ENCODE data around the gene MED15. TPM values are rescaled to one million over a fixed set of nuclear protein-coding genes. Genes with fewer than 3 reads are reported as not detected.

The MED15 gene
- total RNA-seq, 4 donors from 2014 or later: 37.5 to 69.4 (median 52.7) TPM

DNA sequence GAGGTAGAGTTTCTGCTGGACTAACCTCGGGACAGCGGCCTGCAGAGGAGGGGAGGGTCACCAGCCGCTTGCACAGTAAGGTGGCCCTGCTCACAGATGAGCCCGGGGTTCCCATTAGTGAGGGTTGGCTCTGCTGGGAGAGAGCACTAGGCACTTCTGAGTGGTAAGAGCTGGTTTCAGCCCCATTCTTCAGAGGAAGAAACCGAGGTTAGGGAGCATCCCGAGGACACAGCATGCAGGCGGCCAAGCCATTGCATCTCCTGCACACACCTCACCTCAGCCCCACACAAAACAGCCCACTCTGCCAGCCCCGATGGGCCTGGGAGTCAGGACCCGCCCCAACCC is 99.3 kb downstream of the MED15 start:
- TF ChIP-seq POLR2A (IDR thresholded peaks at IDR 0.05): no peak
- no peak for TF ChIP-seq CTCF (IDR thresholded peaks at IDR 0.05 in 4 of 5, conservative IDR thresholded peaks at IDR 0.05 in 1 of 5)
- ATAC-seq: no peak
- intact Hi-C loops (cut with DNase I; ENCODE audit: low total_unique reads): loop anchor here (2.0 kb wide), 1 partner anchor 90 kb away; no protein-coding TSS in a partner anchor

DNA sequence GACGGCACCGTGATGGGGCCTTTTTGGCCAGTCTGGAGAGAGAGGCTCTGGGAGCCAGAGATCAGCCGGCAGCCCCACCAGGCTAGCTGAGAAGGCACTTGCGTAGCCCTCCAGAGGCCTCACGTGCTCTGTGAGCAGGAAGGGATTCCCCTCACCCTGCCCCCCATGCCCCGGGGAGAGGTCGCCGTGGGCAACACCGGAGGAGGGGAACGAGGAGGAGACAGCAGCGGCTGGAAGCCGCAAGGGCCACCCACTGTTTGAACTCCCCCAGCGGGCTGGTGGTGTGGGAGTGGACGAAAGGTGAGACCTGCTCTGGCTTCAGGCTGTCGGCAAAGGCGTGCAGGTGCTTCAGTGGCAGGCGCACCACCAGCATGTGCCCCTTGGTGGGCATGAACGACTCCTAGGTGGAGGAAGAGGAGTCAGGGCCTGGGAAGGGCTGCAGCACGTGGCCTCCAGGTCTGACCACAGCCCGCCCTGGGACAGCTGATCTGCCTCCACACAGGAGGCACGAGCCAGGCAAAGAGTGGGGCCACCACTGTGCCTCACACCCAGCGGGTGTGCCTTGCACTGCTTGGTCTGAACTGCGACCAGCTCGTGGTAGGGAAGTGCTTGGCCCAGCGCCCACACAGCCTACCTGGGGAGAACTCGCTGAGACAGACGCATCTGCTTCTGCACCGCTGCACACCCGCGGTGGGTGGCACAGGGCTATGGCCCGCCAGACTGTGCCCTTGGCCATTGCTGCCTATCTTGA is 99.9 kb downstream of the MED15 start:
- no peak overlapping the region for H3K4me3 ChIP-seq
- DNase-seq: no peak
- in situ Hi-C loops (cut with MboI; ENCODE audit: low sequenced_read_pairs in 4 of 4) (no loop called here), intact Hi-C loops (cut with DNase I; ENCODE audit: low total_unique reads) (loop anchor here (2.0 kb wide), 1 partner anchor 89 kb away; no protein-coding TSS in a partner anchor)
- ATAC-seq: no peak
- H3K36me3 ChIP-seq: no peaks in the 10 kb centered on the region
- H3K9me3 ChIP-seq: no peaks in the 10 kb centered on the region
- H3K27ac ChIP-seq: no peak overlapping the region
- TF ChIP-seq CTCF (IDR thresholded peaks at IDR 0.05 in 4 of 5, conservative IDR thresholded peaks at IDR 0.05 in 1 of 5) (no peak), POLR2A (IDR thresholded peaks at IDR 0.05) (no peak)
- H3K27me3 ChIP-seq: no peaks in the 10 kb centered on the region
- no peaks in the 10 kb centered on the region for H3K4me1 ChIP-seq

More for the DNA sequence above, 99.3 kb downstream of the MED15 start:
- Histone ChIP-seq H3K36me3 (no peaks in the 10 kb centered on the region), H3K4me1 (no peaks in the 10 kb centered on the region), H3K4me3 (no peak overlapping the region), H3K27me3 (no peaks in the 10 kb centered on the region), H3K27ac (no peak overlapping the region), H3K9me3 (no peaks in the 10 kb centered on the region)
- in situ Hi-C loops (cut with MboI; ENCODE audit: low sequenced_read_pairs in 4 of 4): no loop called here
- no peak for DNase-seq

- Histone ChIP-seq H3K4me1 (no peaks in the 10 kb centered on the region), H3K4me3 (no peak overlapping the region), H3K27ac (no peak overlapping the region), H3K36me3 (no peaks in the 10 kb centered on the region), H3K9me3 (no peaks in the 10 kb centered on the region), H3K27me3 (no peaks in the 10 kb centered on the region)
- DNase-seq (no peak), ATAC-seq (no peak)
- TF ChIP-seq POLR2A (IDR thresholded peaks at IDR 0.05): no peak
- no peak for TF ChIP-seq CTCF (IDR thresholded peaks at IDR 0.05 in 4 of 5, conservative IDR thresholded peaks at IDR 0.05 in 1 of 5)
- intact Hi-C loops (cut with DNase I; ENCODE audit: low total_unique reads) (no loop called here), in situ Hi-C loops (cut with MboI; ENCODE audit: low sequenced_read_pairs in 4 of 4) (no loop called here)
These were observed 102.9 kb downstream of the MED15 start for GRCh38 chr22:20610243-20610686.

- intact Hi-C loops (cut with DNase I; ENCODE audit: low total_unique reads): no loop called here
- in situ Hi-C loops (cut with MboI; ENCODE audit: low sequenced_read_pairs in 4 of 4): no loop called here
- Histone ChIP-seq H3K27ac (no peak overlapping the region), H3K4me3 (no peak overlapping the region), H3K9me3 (no peaks in the 10 kb centered on the region), H3K36me3 (no peaks in the 10 kb centered on the region), H3K27me3 (no peaks in the 10 kb centered on the region), H3K4me1 (no peaks in the 10 kb centered on the region)
- TF ChIP-seq POLR2A (IDR thresholded peaks at IDR 0.05): no peak
- TF ChIP-seq CTCF (IDR thresholded peaks at IDR 0.05 in 4 of 5, conservative IDR thresholded peaks at IDR 0.05 in 1 of 5): no peak
- ATAC-seq (no peak), DNase-seq (no peak)
These were observed 103.3 kb downstream of the MED15 start for GRCh38 chr22:20610757-20611156.

All from gastrocnemius medialis (tissue), 4 donors.